Adipose tissue (tissue), 3 donors: ENCODE results near the gene OR10X1. TPM values are rescaled to one million over a fixed set of nuclear protein-coding genes. Genes with fewer than 3 reads are reported as not detected.

Source experiments
- polyA plus RNA-seq, 3 donors: library from polyadenylated mRNA; stranded (reverse); fragments of 200-250 nt; gene quantifications; one replicate each; pipeline ENCODE4 v1.2.3, GENCODE V29; 2013
- donor health status: healthy with polysubstance abuse.
- donor health status: Bipolar disorder and iron deficiency.
- donor health status: healthy.

Gene OR10X1
- polyA plus RNA-seq, 3 donors: not detected

Other genes starting within 250 kb of the OR10X1 start
- not detected for gene CD1B, start 248.4 kb downstream of the OR10X1 start, polyA plus RNA-seq
- under 1 TPM in 1 of 3 donors, not detected in 2; 0.05 TPM for gene CD1E, start 226.0 kb downstream of the OR10X1 start, polyA plus RNA-seq
- gene OR10T2, start 180.4 kb downstream of the OR10X1 start, polyA plus RNA-seq: not detected
- gene OR10K2, start 153.7 kb downstream of the OR10X1 start, polyA plus RNA-seq: under 1 TPM in 1 of 3 donors, not detected in 2; 0.11 TPM
- gene OR10K1, start 118.1 kb downstream of the OR10X1 start, polyA plus RNA-seq: under 1 TPM in 1 of 3 donors, not detected in 2; 0.34 TPM
- not detected for gene OR10R2, start 107.7 kb downstream of the OR10X1 start, polyA plus RNA-seq
- not detected for gene OR6Y1, start 25.5 kb downstream of the OR10X1 start, polyA plus RNA-seq
- gene OR6P1, start 9.3 kb downstream of the OR10X1 start, polyA plus RNA-seq: not detected
- not detected for gene OR10Z1, start 25.4 kb upstream of the OR10X1 start, polyA plus RNA-seq
- under 1 TPM in 1 of 3 donors, not detected in 2; 0.18 TPM for gene SPTA1, start 106.8 kb upstream of the OR10X1 start, polyA plus RNA-seq
- not detected for gene OR6K2, start 120.8 kb upstream of the OR10X1 start, polyA plus RNA-seq
- not detected for gene OR6K3, start 140.8 kb upstream of the OR10X1 start, polyA plus RNA-seq
- not detected for gene OR6K6, start 174.8 kb upstream of the OR10X1 start, polyA plus RNA-seq
- not detected for gene OR6N1, start 192.3 kb upstream of the OR10X1 start, polyA plus RNA-seq
- not detected for gene OR6N2, start 201.3 kb upstream of the OR10X1 start, polyA plus RNA-seq